Measurements from ENCODE around the gene TBC1D9. TPM values are rescaled to one million over a fixed set of nuclear protein-coding genes. Genes with fewer than 3 reads are reported as not detected.

The TBC1D9 gene
- total and polyA plus RNA-seq, 2 donors (not counting 1 experiment from before 2014, with no cell fraction given): 48.9 to 235 TPM

DNA sequence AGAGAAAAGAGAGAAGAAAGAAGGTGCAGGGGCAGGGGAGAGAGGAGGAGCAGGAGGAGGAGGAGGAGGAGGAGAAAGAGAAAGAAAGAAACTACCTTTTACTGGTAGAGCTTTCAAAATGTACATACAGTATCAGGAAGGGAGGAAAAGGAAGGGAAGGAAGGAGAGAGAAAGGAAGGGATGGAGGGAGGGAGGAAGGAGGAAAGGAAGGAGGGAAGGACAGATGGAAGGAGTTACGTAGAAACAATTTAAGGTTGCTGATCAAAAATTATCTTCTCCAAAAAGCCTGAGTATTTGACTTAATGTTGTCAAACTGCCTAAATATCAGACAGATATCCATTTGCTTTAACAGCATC lies 13.4 kb downstream of the TBC1D9 start:
- POLR2A ChIA-PET: interaction anchor here (0.8 to 3.6 kb wide), 10 partner anchors 10 to 107 kb away, joined by 3 to 52 read pairs (median 4); partner anchors contain the start of gene TBC1D9
- H3K79me2 ChIP-seq (ENCODE audit: control insufficient read depth, insufficient read depth, low read length): peaks cover 91% of the 10 kb centered on the region
- H3K27me3 ChIP-seq (replicated peaks in 1 of 4; ENCODE audit: control extremely low read depth in 1 of 4, control insufficient read depth in 3 of 4, insufficient read depth in 4 of 4, low read length in 3 of 4): no peaks in the 10 kb centered on the region
- no peaks in the 10 kb centered on the region for H3K27me3 Mint-ChIP-seq
- ATAC-seq (ENCODE audit: low read depth): peak; percentile 22
- H3K4me1 Mint-ChIP-seq: peaks cover 87% of the 10 kb centered on the region
- H4K20me1 ChIP-seq (ENCODE audit: control insufficient read depth, insufficient read depth, low read length, poor library complexity, severe bottlenecking): no peaks in the 10 kb centered on the region
- peak overlapping the region; percentile 82 for H3K4me3 Mint-ChIP-seq
- H3K9me3 Mint-ChIP-seq (ENCODE audit: insufficient read depth): peaks cover 2% of the 10 kb centered on the region
- no peaks in the 10 kb centered on the region for H3K36me3 ChIP-seq (replicated peaks in 1 of 2; ENCODE audit: control extremely low read depth in 1 of 2, control insufficient read depth in 1 of 2, extremely low read depth in 1 of 2, insufficient read depth in 2 of 2, low read length in 1 of 2)
- peaks cover 0 to 5% (median 1%) of the 10 kb centered on the region in 3 donors for H3K9me3 ChIP-seq (ENCODE audit: control extremely low read depth in 1 of 3, control insufficient read depth in 2 of 3, insufficient read depth in 1 of 3, low read length in 2 of 3)
- peak overlapping the region; percentile 53 for H2AFZ ChIP-seq (ENCODE audit: insufficient read depth, low read depth, low read length, poor library complexity, severe bottlenecking)
- intact Hi-C loops (cut with micrococcal nuclease): loop anchor here (1.0 to 10.0 kb wide), 9 partner anchors 12 to 218 kb away; partner anchors contain the start of gene ELMOD2
- H3K27ac ChIP-seq (ENCODE audit: low read length in 2 of 2): peak overlapping the region; percentile 89 to 91
- peak overlapping the region; percentile 61 for H3K9ac ChIP-seq (ENCODE audit: low read length)
- TF ChIP-seq, protein P1, sequence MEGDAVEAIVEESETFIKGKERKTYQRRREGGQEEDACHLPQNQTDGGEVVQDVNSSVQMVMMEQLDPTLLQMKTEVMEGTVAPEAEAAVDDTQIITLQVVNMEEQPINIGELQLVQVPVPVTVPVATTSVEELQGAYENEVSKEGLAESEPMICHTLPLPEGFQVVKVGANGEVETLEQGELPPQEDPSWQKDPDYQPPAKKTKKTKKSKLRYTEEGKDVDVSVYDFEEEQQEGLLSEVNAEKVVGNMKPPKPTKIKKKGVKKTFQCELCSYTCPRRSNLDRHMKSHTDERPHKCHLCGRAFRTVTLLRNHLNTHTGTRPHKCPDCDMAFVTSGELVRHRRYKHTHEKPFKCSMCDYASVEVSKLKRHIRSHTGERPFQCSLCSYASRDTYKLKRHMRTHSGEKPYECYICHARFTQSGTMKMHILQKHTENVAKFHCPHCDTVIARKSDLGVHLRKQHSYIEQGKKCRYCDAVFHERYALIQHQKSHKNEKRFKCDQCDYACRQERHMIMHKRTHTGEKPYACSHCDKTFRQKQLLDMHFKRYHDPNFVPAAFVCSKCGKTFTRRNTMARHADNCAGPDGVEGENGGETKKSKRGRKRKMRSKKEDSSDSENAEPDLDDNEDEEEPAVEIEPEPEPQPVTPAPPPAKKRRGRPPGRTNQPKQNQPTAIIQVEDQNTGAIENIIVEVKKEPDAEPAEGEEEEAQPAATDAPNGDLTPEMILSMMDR (IDR thresholded peaks at IDR 0.05): no peak
- TF ChIP-seq EZH2 (IDR thresholded peaks at IDR 0.05; ENCODE audit: borderline replicate concordance, insufficient read depth, low read depth, low read length, poor library complexity, severe bottlenecking): no peak
- peak overlapping the region; percentile 7 to 59 (median 31) for H3K4me3 ChIP-seq (ENCODE audit: control extremely low read depth in 1 of 5, extremely low read depth in 1 of 5, insufficient read depth in 1 of 5, low read depth in 2 of 5, low read length in 4 of 5)
- H3K4me1 ChIP-seq (ENCODE audit: control insufficient read depth in 2 of 2, insufficient read depth in 2 of 2, low read length in 2 of 2): peaks cover 75 to 80% of the 10 kb centered on the region in 2 donors
- H3K27ac Mint-ChIP-seq: peak overlapping the region; percentile 94
- DNase-seq: no peak
- no CpG with 5 or more reads among the region's 1 CpG for WGBS (ENCODE audit: insufficient coverage)
- CTCF ChIA-PET: interaction anchor here (0.6 to 4.9 kb wide), 19 partner anchors 10 to 382 kb away, joined by 3 to 39 read pairs (median 5); partner anchors contain the start of gene TBC1D9
- H3K4me2 ChIP-seq (replicated peaks; ENCODE audit: low read depth, low read length, poor library complexity, severe bottlenecking): peak overlapping the region; percentile 87

DNA sequence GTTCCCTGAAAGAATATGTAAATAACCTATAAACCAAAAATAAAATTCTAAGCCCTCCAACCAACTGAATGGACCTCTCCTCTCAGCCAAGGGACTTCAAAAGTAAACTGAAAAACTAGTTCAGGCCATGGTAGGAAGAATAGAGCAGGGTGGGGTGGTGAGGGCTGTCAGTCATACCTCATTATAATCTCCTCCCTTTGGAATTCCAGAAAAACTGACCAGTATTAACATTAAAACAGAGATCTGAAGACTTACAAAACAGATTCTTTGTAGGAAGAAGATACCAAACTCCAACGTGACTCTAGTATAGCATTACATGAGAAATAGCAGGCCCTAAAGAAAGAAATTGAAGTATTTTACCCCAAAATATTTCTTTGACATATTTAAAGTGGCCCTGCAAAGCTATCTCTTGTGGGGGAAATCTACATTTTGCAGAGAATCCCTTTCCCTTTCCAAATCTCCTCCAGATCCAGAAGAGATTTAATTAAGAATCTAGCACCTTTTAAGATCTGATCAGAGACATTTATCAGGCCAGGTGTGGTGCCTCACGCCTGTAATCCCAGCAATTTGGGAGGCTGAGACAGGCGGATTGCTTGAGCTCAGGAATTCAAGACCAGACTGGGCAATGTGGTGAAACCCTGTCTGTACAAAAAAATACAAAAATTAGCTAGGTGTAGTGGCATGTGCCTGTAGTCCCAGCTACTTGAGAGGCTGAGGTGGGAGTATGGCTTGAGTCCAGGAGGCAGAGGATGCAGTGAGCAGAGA lies 15.1 kb downstream of the TBC1D9 start:
- CTCF ChIA-PET: interaction anchor here (0.9 to 4.9 kb wide), 7 partner anchors 10 to 110 kb away, joined by 3 to 39 read pairs (median 4); partner anchors contain the start of gene TBC1D9
- ATAC-seq (ENCODE audit: low read depth) (no peak), DNase-seq (no peak)
- intact Hi-C loops (cut with micrococcal nuclease): loop anchor here (5.0 to 10.0 kb wide), 3 partner anchors 34 to 216 kb away; partner anchors contain the start of gene ELMOD2
- H3K9ac ChIP-seq (ENCODE audit: low read length): no peak overlapping the region
- no peak overlapping the region for H2AFZ ChIP-seq (ENCODE audit: insufficient read depth, low read depth, low read length, poor library complexity, severe bottlenecking)
- H3K79me2 ChIP-seq (ENCODE audit: control insufficient read depth, insufficient read depth, low read length): peaks cover 91% of the 10 kb centered on the region
- H3K4me3 ChIP-seq (ENCODE audit: control extremely low read depth in 1 of 5, extremely low read depth in 1 of 5, insufficient read depth in 1 of 5, low read depth in 2 of 5, low read length in 4 of 5): no peak overlapping the region
- WGBS (ENCODE audit: insufficient coverage): 100% methylated on average over 1 of the region's 3 CpGs
- H3K4me2 ChIP-seq (replicated peaks; ENCODE audit: low read depth, low read length, poor library complexity, severe bottlenecking): peak overlapping the region; percentile 87
- H4K20me1 ChIP-seq (ENCODE audit: control insufficient read depth, insufficient read depth, low read length, poor library complexity, severe bottlenecking): peaks cover 7% of the 10 kb centered on the region
- POLR2A ChIA-PET: interaction anchor here (0.7 to 3.6 kb wide), 3 partner anchors 16 to 20 kb away, joined by 3 to 52 read pairs (median 22); partner anchors contain the start of gene TBC1D9
- no peaks in the 10 kb centered on the region for H3K9me3 ChIP-seq (ENCODE audit: control extremely low read depth in 1 of 3, control insufficient read depth in 2 of 3, insufficient read depth in 1 of 3, low read length in 2 of 3)
- H3K27ac ChIP-seq (ENCODE audit: low read length in 2 of 2): peak overlapping the region; percentile 89 to 91
- H3K27me3 Mint-ChIP-seq: no peaks in the 10 kb centered on the region
- H3K4me1 ChIP-seq (ENCODE audit: control insufficient read depth in 2 of 2, insufficient read depth in 2 of 2, low read length in 2 of 2): peaks cover 84 to 85% of the 10 kb centered on the region in 2 donors
- H3K27ac Mint-ChIP-seq: peak overlapping the region; percentile 94
- no peaks in the 10 kb centered on the region for H3K36me3 ChIP-seq (replicated peaks in 1 of 2; ENCODE audit: control extremely low read depth in 1 of 2, control insufficient read depth in 1 of 2, extremely low read depth in 1 of 2, insufficient read depth in 2 of 2, low read length in 1 of 2)
- no peaks in the 10 kb centered on the region for H3K27me3 ChIP-seq (replicated peaks in 1 of 4; ENCODE audit: control extremely low read depth in 1 of 4, control insufficient read depth in 3 of 4, insufficient read depth in 4 of 4, low read length in 3 of 4)
- H3K4me3 Mint-ChIP-seq: peak overlapping the region; percentile 24
- H3K4me1 Mint-ChIP-seq: peaks cover 92% of the 10 kb centered on the region
- H3K9me3 Mint-ChIP-seq (ENCODE audit: insufficient read depth): no peaks in the 10 kb centered on the region
- no peak for TF ChIP-seq EZH2 (IDR thresholded peaks at IDR 0.05; ENCODE audit: borderline replicate concordance, insufficient read depth, low read depth, low read length, poor library complexity, severe bottlenecking)
- TF ChIP-seq, protein P1 (IDR thresholded peaks at IDR 0.05): no peak

Measured in B cell (primary cell).